ENCODE measurements around the gene RNF213.
"Not testable (repeated sequence)": the region's sequence is repeated elsewhere in the genome, so short reads cannot be mapped to it uniquely, and the experiment has no call there.

RNF213 gene

DNA sequence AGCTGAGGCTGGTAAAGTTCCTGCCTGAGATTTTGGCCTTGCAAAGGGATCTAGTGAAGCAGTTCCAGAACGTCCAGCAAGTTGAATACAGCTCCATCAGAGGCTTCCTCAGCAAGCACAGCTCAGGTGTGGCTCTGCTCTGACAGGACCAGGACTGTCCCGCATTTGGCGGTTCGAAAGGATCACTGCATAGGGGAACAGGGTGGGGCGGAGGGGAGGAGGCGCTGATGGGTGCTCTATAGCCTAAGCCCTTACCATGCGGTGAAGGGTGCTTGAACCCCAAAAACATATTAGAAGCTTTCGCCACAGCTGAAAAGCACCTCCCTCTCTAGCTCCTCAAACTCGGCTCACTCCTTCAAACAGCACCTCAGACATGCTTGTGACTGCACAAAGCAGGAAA, 124.4 kb downstream of the RNF213 start:
- in situ Hi-C loops (cut with MboI; ENCODE audit: low sequenced_read_pairs) = no loop called here

DNA sequence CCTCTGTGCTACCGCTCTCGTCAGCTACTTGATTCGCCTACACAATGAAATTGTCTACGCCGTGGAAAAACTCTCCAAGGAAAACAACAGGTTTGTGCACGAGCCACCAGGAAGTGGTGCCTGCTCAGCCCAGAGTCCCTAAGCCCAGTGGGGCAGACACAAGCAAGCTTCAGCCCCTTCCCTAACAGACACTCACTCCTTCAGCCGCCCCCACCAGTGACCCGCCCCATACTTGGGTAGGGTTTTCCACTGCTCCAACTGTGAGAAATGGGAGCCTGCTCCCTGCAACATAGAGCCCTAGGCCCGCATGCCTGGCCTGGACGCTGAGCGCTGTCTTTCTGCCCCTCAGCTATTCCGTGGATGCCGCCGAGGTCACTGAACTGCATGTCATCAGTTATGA, 125.7 kb downstream of the RNF213 start:
- in situ Hi-C loops (cut with MboI; ENCODE audit: low sequenced_read_pairs) = no loop called here

DNA sequence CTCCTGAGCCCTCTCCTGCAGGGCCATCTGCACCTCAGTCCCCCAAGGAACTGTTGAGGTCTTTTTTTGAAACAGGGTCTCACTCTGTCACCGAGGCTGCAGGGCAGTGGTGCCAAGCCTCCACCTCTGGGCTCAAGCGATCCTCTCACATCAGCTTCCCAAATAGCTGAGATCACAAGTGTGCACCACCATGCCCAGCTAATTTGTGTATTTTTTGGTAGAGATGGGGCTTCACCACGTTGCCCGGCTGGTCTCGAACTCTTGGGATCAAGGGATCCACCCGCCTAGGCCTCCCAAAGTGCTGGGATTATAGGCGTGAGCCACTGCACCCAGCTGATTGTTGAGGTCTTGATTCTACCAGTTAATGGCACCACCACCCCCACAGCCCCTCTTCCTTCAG, 126.4 kb downstream of the RNF213 start:
- in situ Hi-C loops (cut with MboI; ENCODE audit: low sequenced_read_pairs) = no loop called here

DNA sequence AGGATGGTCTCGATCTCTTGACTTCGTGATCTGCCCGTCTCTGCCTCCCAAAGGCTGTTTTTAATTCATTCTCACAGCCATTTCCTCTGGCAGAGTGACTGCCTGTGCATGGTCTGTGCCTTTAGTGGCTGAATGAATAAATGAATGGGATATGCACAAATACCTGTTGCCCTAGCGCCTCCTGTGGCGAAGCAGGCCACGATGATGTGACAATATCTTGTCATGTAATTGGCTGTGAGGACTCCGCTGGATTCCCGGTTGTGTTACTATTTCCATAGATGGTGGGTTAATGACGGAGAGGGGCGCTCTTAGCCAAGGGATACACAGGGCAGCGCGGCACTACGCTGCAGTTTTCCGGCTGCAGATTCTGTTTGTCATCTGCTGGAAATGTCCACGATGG, 127.5 kb downstream of the RNF213 start:
- in situ Hi-C loops (cut with MboI; ENCODE audit: low sequenced_read_pairs) = no loop called here

DNA sequence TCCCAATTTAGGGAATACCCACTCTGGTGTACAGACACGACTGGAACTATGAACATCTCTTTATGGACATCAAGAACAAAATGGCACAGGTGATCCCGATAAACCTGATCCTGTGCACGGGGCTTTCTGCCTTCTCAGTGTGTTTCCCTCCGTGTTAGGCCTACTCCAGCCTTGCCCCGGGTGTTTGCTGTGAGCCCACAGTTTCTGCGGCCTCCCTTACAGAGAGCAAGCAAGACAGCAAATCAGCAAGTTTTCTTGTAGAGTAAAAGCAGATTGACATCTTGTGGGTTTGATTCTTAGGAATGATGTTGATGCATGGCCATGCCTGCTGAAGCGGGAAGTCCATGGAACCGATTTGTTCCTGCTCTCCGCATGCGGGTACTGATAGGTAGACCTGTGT, 127.9 kb downstream of the RNF213 start:
- in situ Hi-C loops (cut with MboI; ENCODE audit: low sequenced_read_pairs) = no loop called here

DNA sequence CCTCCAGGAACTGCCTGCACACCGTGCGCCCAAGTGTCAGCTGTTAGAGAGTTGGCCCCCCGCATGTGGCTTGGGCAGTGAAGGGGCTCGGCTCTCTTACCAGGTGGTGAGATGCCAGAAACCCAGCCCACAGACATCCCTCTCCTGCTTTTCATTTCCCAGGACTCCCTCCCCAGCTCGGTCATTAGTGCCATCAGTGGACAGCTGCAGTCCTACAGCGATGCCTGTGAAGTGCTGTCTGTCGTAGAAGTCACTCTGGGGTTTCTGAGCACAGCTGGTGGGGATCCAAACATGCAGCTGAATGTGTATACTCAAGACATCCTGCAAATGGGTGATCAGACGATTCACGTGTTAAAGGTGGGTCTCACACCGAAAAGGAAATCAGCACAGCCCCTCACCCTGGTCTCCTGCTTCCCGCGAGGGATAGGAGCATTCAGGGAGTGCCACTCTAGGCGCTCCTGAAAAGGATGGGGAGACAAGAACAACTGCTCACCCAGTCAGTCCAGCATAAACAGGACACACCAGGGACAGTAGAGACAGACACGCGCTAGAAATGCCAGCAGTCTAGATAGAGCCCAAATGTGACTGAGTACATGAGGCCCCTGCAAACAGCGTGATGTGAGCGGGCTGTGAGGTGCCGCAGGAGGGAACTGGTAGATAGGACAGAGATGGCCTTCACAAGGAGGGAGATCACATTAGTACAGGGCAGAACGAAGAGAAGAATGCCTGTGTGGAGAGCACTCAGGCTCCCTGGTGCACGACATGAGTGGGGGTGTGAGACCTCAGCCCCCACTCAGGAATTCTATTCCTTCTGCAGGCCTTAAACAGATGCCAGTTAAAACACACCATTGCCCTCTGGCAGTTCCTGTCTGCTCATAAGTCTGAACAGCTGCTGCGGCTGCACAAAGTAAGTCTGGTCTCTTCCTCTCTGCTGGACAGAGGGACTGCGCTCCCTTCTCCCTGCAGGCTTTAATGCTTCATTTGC, 128.7 kb downstream of the RNF213 start:
- in situ Hi-C loops (cut with MboI; ENCODE audit: low sequenced_read_pairs) = no loop called here

DNA sequence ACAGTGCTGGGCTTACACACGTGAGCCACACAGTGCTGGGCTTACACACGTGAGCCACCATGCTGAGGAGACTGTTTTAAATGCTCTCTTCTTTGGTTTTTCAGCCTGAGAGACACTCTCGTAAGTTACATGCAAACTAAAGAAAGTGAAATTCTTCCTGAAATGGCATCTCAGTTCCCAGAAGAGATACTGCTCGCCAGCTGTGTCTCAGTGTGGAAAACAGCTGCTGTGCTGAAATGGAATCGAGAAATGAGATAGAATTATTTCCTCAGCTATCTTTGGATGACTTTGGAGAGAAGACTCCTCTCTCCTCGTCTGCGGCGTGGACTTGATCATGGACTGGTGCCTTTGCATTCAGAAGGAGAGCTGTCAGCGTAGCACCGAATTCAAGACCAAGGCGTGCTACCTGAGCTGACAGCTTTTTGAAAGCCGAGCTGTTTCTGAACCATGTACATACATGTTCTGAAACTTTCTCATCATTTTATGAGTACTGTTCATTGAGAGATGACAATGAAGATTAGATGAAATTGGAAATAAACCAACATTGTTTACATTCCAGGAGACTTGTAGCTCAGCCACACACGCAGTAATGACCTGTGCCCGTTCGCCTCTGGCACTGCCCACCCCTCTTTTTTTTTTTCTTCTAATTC, 132.7 kb downstream of the RNF213 start:
- in situ Hi-C loops (cut with MboI; ENCODE audit: low sequenced_read_pairs) = no loop called here

DNA sequence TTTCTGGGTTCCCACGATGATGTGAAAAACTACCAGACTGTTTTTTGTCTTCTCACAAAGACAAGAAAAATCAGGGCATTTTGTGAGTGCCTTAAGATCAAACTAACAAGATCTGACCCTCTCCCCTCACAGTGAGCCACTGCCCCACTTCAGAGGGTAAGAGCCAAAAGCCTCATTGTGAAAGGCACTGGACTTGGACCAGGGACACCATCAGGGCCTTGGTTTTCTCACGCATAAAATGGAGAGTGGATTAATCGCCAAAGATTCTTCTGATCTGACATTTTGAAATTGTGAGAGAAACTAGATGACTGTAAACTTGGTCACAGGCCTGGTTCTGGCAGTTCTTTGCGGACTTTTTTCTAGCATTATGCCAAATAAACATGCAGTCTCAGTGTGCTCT, 133.3 kb downstream of the RNF213 start:
- in situ Hi-C loops (cut with MboI; ENCODE audit: low sequenced_read_pairs) = no loop called here

DNA sequence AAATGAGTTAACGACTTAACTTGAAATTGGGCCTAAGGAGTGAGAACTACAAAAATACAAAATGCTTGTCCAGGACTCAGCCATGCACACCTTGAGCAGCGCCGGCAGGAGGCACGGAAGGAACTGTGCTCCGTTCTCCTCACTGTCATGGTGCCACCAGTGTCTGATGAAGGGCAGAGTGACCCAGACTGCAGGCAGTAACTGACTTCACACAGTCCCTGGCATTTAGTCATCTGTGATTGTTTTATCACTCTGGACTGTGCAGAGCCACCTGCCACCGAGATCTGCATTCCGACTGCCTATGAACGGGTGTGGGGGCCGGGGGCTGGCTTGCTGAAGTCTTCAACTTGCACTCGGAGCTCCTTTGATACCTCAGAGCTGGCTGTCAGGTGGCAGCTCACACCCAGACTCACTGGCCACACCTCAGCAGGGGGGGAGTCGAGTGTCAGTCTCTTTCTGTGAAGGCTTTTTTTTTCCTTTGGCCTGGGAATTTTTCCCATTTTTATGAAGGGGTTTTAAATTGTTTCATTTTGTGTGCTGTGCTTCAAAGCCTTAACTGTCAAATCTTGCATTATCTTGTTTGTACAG, 134.1 kb downstream of the RNF213 start:
- in situ Hi-C loops (cut with MboI; ENCODE audit: low sequenced_read_pairs) = no loop called here

DNA sequence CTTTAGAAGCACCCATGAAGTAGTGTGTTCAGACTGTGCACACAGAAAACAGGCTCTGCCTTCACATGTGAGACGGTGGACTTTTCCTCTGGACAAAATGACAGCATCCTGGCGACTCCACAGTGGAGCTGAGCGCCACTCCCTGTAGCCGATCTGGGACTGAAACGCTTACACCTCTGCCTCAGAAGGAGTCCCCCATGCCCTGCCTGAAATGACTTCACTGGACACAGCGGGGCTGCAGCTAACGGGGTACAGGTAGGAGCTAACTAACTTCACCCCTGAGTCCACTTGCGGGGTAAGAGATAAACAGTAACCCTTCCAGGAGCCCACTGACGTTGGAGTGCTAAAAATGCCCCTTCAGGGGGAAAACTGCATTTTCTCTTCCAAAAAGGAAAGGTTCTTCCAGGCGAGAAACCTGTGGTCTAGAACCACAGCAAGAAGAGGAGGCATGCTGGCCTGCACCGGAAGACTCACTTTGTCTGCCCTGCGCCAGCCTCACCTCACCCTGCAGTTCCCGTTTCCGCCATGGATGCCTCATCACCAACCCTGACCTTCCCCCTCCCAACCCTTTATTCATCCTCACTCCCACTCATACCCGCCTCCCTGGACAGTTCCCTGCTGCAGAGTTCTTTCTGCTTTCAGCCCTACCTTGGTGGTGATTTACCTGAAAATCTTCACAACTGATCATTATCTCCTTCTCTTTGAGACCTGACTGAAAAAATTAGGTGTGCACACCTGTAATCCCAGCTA, 134.9 kb downstream of the RNF213 start:
- in situ Hi-C loops (cut with MboI; ENCODE audit: low sequenced_read_pairs) = no loop called here

DNA sequence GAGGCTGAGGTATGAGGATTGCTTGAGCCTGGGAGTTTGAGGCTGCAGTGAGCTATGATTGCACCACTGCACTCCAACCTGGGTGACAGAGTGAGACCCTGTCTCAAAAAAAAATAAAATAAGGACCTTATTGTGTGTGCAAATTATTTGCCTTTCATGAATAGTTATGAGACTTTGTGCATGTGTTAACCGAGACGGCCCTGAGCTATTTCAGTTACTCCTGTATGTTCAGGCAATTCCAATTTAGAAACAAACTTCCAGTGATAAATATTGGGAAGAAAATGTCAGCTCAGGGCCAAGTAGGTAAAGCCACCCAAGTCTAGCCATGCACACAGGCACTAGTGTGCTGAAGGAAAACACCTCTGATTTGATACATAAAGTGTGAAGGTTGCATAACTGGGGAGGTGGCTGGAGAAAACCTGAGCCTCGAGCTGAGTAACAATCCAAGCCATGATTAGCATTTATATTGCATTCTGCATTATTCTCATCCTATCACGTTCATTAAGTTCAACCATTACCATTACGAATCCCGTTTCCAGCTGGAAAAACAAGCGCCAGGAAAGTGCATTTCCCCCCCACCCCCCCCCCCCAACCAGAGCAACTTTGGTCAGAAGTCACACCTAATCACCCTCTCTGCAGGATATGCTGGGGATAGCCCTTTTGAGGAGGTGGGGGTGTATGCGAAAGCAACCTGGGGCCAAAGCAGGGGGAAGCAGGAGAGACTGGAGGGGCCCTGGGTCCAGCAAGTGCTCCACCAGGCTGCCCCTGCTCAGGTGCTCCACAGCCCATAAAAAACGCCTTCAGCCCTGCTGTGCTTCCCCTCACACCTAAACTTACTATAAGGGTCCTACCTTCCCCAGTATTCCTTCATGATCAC, 135.7 kb downstream of the RNF213 start:
- in situ Hi-C loops (cut with MboI; ENCODE audit: low sequenced_read_pairs) = no loop called here

DNA sequence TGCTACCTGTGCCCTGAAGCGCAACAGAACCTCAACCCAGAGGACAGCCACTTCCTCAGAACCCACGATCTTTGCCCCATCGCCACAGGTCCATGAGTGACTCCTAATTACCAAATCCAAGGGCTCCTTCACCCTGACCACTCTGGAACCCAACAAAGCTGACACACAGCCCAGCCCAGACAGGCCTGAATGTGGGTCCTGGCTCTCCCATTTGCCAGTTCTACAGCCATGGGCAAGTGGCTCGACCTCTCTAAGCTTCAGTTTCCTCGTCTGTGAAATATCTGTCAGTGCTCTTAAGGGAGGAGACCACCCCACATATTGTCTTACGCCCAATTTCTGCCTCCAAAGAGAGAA, 136.4 kb downstream of the RNF213 start:
- in situ Hi-C loops (cut with MboI; ENCODE audit: low sequenced_read_pairs) = no loop called here

DNA sequence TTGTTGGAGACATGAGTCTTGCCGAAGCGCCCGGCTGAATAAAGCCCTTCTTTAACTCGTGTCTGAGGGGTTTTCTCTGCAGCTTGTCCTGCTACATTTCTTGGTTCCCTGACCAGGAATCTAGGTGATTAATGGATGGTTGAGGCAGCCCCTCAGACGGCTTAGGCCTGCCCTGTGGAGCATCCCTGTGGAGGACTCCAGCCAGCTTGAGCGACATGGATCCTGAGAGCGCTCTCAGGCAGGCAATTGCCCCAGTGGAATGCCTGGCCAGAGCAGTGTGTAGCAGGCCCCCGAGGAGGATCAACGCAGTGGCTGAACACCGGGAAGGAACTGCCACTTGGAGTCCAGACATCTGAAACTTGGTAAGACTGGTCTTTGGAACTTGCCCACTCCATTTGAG, 137.0 kb downstream of the RNF213 start:
- in situ Hi-C loops (cut with MboI; ENCODE audit: low sequenced_read_pairs) = no loop called here

DNA sequence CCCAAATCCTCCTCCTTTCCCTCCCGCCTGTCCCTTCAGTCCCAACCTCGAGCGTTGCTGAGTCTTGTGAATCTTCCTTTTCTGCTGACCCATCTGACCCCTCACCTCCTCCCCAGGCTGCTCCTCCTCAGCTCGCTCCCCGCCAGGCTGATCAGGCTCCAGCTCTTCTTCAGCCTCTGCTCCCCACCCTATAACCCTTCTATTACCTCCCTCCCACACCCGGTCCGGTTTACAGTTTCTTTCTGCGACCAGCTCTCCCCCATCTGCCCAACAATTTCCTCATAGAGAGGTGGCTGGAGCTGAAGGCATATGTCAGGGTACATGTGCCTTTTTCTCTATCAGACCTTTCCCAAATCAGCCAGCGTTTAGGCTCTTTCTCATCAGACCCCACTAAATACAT, 140.4 kb downstream of the RNF213 start:
- in situ Hi-C loops (cut with MboI; ENCODE audit: low sequenced_read_pairs) = not testable (repeated sequence)

DNA sequence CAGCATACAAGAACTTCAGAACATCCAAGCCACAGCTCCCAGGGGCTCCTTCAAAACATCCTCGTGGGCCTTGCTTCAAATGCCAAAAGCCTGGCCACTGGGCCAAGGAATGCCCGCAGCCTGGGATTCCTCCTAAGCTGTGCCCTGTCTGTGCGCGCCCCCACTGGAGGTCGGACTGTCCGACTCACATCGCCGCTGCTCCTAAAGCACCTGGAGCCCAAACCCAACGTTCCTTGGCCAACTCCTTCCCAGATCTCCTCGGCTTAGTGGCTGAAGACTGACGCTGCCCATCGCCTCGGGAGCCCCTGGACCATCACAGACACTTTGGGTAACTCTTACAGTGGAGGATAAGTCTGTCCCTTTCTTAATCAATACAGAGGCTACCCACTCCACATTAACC, 141.4 kb downstream of the RNF213 start:
- in situ Hi-C loops (cut with MboI; ENCODE audit: low sequenced_read_pairs) = not testable (repeated sequence)

DNA sequence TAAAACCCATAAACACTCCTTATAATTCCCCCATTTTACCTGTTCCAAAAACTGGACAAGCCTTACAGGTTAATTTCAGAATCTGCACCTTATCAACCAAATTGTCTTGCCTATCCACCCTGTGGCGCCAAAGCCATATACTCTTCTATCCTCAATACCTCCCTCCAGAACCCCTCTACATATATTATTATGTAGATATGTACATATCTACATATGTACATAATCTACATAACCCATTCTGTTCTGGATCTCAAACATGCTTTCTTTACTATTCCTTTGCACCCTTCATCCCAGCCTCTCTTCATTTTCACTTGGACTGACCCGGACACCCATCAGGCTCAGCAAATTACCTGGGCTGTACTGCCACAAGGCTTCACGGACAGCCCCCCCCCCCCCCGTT, 142.3 kb downstream of the RNF213 start:
- in situ Hi-C loops (cut with MboI; ENCODE audit: low sequenced_read_pairs) = no loop called here

DNA sequence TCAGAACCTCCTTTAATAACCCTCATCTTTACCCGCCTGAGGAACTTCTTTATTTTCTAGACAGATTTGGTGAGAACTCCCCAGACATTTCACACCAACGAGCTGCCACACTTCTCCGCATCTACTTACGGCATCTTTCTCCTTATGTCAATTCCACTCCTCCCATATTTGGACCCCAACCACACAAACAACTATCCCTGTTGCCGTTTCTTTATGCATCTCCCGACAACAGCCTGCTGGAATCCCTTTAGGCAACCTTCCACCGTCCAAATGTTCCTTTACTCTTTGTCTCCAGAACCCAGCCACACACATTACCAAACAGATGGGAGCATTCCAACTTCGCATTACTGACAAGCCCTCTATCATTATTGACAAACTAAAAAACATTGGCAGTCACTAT, 145.5 kb downstream of the RNF213 start:
- in situ Hi-C loops (cut with MboI; ENCODE audit: low sequenced_read_pairs) = no loop called here

DNA sequence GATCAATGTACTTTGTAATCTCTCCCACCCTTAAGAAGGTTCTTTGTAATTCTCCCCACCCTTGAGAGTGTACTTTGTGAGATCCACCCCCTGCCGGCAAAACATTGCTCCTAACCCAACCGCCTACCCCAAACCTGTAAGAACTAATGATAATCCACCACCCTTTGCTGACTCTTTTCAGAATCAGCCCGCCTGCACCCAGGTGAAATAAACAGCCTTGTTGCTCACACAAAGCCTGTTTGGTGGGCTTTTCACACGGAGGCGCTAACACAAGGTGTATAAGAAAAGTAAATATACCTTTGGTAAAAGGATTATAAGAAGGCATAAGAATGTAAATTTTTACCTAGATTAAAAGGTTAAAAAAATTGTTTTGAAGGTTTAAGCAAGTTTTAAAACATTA, 147.3 kb downstream of the RNF213 start:
- in situ Hi-C loops (cut with MboI; ENCODE audit: low sequenced_read_pairs) = not testable (repeated sequence)

DNA sequence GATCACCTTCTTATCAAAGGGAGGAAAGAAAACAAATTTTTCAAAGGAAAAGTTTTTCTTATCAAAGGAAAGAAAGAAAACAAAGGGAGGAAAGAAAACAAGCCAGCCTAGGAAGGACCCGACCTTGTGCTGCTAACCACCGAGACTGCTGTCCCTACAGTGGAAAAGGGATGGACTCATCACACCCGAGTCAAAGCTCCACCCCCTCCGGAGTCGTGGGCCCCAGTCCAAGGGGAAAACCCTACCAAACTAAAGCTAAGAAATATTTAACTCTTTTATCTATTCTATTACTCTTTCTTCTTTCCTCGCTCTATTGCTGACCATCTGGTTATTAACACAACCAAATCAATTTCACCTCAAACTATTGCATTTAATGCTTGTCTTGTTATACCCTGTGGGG, 148.2 kb downstream of the RNF213 start:
- in situ Hi-C loops (cut with MboI; ENCODE audit: low sequenced_read_pairs) = no loop called here

DNA sequence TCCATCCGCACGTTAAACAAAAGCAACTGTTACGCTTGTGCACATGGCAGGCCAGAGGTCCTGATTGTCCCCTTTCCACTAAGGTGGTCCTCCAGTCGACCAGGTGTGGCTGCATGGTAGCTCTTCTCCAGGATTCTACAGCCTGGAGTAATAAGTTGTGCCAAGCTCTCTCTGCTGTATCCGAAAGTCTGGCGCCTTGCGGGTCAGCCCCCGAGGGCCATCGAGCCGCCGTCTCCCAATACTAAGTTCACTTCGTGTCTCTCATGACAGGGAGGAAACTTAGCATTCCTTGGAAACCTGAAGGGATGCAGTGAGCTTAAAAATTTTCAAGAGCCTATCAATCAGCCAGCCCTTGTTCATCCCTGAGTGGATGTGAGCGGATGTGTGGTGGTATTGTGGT, 149.0 kb downstream of the RNF213 start:
- in situ Hi-C loops (cut with MboI; ENCODE audit: low sequenced_read_pairs) = no loop called here

Data from HL-60/S4 (cell line).